GM12878 (cell line): ENCODE measurements around the gene CATSPER4. TPM values are rescaled to one million over a fixed set of nuclear protein-coding genes. Genes with fewer than 3 reads are reported as not detected.

ENCODE experiments used
- ATAC-seq: fragments of 200-7000 bp; cut with Tn5 transposase; 3 replicates; pipeline ENCODE4 v1.9.1; 2020; ENCODE audit warnings: mild to moderate bottlenecking, moderate library complexity
- BruUV-seq: library from RNA; stranded (reverse); fragments of 400-500 nt; replicated peaks from 2 replicates; lab custom pipeline; 2021; lab: Mats Ljungman, UMichigan
- CTCF ChIA-PET: fragments of 300-600 bp; sonication (Branson Sonifier 250); formaldehyde crosslinking; extraction: SDS; loops from one replicate; lab custom pipeline; 2021; ENCODE audit warnings: inconsistent platforms; lab: Yijun Ruan, JAX
- POLR2A ChIA-PET: fragments of 350-600 bp; formaldehyde crosslinking; extraction: SDS; loops from one replicate; lab custom pipeline; 2021; ENCODE audit warnings: inconsistent platforms; lab: Charles Lee
- RAD21 ChIA-PET: fragments of 300-600 bp; sonication (Branson Sonifier 250); formaldehyde crosslinking; loops from one replicate; lab custom pipeline; 2023; ENCODE audit warnings: antibody characterized with exemption; ENCODE audit not compliant: unreplicated experiment; lab: Charles Lee
- SMC1A ChIA-PET: fragments of 300-600 bp; sonication (Branson Sonifier 250); formaldehyde crosslinking; loops from one replicate; lab custom pipeline; 2023; ENCODE audit not compliant: unreplicated experiment, uncharacterized antibody; lab: Charles Lee
- DNase-seq: peaks from one replicate; pipeline ENCODE4 v3.0.0-alpha.2; 2011; ENCODE audit warnings: low read depth, low spot score
- FAIRE-seq: peaks from 3 replicates; lab custom pipeline; 2011; peaks lifted over from hg19 to GRCh38; lab: Jason Lieb, UNC
- H2AFZ ChIP-seq: 2 replicates; pipeline ENCODE4 v1.6.0; 2011; ENCODE audit warnings: low read depth, low read length, control low read depth; ENCODE audit not compliant: control insufficient read depth
- H3K27ac ChIP-seq: 2 replicates; pipeline ENCODE4 v1.5.1; 2011; ENCODE audit warnings: control low read depth; ENCODE audit not compliant: control insufficient read depth, insufficient read depth
- H3K27me3 ChIP-seq, 2 experiments: replicated peaks in 1 of 2; 2 replicates each; pipeline versions ENCODE4 v1.6.0 to v1.6.1; 2011; ENCODE audit warnings: low read length in 1 of 2; ENCODE audit not compliant: control insufficient read depth in 2 of 2, insufficient read depth in 2 of 2
- H3K36me3 ChIP-seq, 2 experiments: 2 replicates each; pipeline ENCODE4 v1.5.1; 2011; ENCODE audit warnings: low read length in 1 of 2; ENCODE audit not compliant: control insufficient read depth in 2 of 2, insufficient read depth in 2 of 2
- H3K4me1 ChIP-seq: 2 replicates; pipeline ENCODE4 v1.6.1; 2011; ENCODE audit warnings: mild to moderate bottlenecking, low read length, moderate library complexity, mixed read lengths; ENCODE audit not compliant: control insufficient read depth, insufficient read depth
- H3K4me2 ChIP-seq: 2 replicates; pipeline ENCODE4 v1.6.0; 2011; ENCODE audit warnings: control low read depth; ENCODE audit not compliant: control insufficient read depth, insufficient read depth
- H3K4me3 ChIP-seq: fragments of 200-600 bp; sonication (generic); 2 replicates; pipeline ENCODE4 v1.5.1; 2016
- H3K79me2 ChIP-seq: 2 replicates; pipeline ENCODE4 v1.6.0; 2011; ENCODE audit warnings: low read length; ENCODE audit not compliant: control insufficient read depth, insufficient read depth
- H3K9ac ChIP-seq: 2 replicates; pipeline ENCODE4 v1.8.0; 2011; ENCODE audit warnings: low read length, control low read depth, mixed read lengths; ENCODE audit not compliant: control insufficient read depth, insufficient read depth
- H3K9me3 ChIP-seq: replicated peaks from 3 replicates; pipeline ENCODE4 v1.5.1; 2011; ENCODE audit warnings: mild to moderate bottlenecking, low read length; ENCODE audit not compliant: control insufficient read depth, insufficient read depth
- H4K20me1 ChIP-seq: 2 replicates; pipeline ENCODE4 v1.6.0; 2011; ENCODE audit not compliant: control insufficient read depth, insufficient read depth
- ATF7 ChIP-seq: fragments of 450-650 bp; IDR thresholded peaks from 2 replicates; pipeline ENCODE4 v1.6.1; 2016; ENCODE audit warnings: low read depth, mild to moderate bottlenecking
- CREB1 ChIP-seq: IDR thresholded peaks from 2 replicates; pipeline ENCODE4 v1.6.1; 2012; ENCODE audit warnings: low read depth, mild to moderate bottlenecking, inconsistent platforms
- IRF4 ChIP-seq: IDR thresholded peaks from 2 replicates; pipeline ENCODE4 v1.6.1; 2011; ENCODE audit warnings: low read depth, low read length
- KAT2A ChIP-seq: conservative IDR thresholded peaks from 2 replicates; pipeline ENCODE4 v1.6.1; 2011; ENCODE audit warnings: low read depth, low read length; ENCODE audit not compliant: control insufficient read depth
- MTA3 ChIP-seq: IDR thresholded peaks from 2 replicates; pipeline ENCODE4 v1.6.1; 2012; ENCODE audit warnings: low read length, inconsistent platforms, borderline replicate concordance
- MXI1 ChIP-seq: fragments of 150-350 bp; IDR thresholded peaks from 2 replicates; pipeline ENCODE4 v1.6.1; 2011; ENCODE audit warnings: low read depth, mild to moderate bottlenecking, inconsistent platforms, low read length, improper control_type of control experiment
- SKIL ChIP-seq: fragments of 450-650 bp; IDR thresholded peaks from 2 replicates; pipeline ENCODE4 v1.6.1; 2017; ENCODE audit warnings: mild to moderate bottlenecking, low read depth, inconsistent platforms; ENCODE audit not compliant: poor library complexity, severe bottlenecking
- WGBS: methylation state at CpG from one replicate; pipeline ENCODE4 v1.1.6; 2016; ENCODE audit warnings: low lambda C conversion rate; ENCODE audit not compliant: insufficient replicate concordance, insufficient coverage; ENCODE audit errors: missing lambda C conversion rate; 5-methylcytosine and 5-hydroxymethylcytosine counted together
- in situ Hi-C: fragments of 300-500 bp; cut with MboI; formaldehyde crosslinking; loops from 9 replicates; pipeline ENCODE4 v1.14.3; 2018; ENCODE audit warnings: mixed read lengths
- intact Hi-C: fragments of 100-400 bp; cut with micrococcal nuclease; formaldehyde crosslinking; loops from one replicate; pipeline ENCODE4 v1.14.2; 2022; ENCODE audit not compliant: unreplicated experiment
- polyA plus RNA-seq, 11 experiments: library from polyadenylated mRNA; depleted of rRNA in 4 of 11; unstranded in 6 of 11; stranded (reverse) in 5 of 11; fragments of >200 nt; fragmentation: Nextera tagmentation in 4 of 11; fragmentation: Illumina TruSeq in 1 of 11; extraction: Ambion mirVana in 4 of 11; extraction: Trizol in 1 of 11; gene quantifications; 1 replicate in 1 of 11; 2 replicates in 10 of 11; pipeline versions ENCODE4 v1.2.1 to v1.2.3, GENCODE V29; 2011 to 2016; ENCODE audit warnings: inconsistent platforms in 2 of 11, missing spikeins in 2 of 11, low read depth in 1 of 11
- total RNA-seq, 4 experiments: library from RNA; depleted of rRNA in 3 of 4; stranded (reverse); fragments of >200 nt in 3 of 4; fragmentation: Illumina TruSeq in 1 of 4; extraction: Trizol in 1 of 4; gene quantifications; 2 replicates each; pipeline versions ENCODE4 v1.2.1 to v1.2.3, GENCODE V29; 2013 to 2021

CATSPER4 gene
- total and polyA plus RNA-seq, 10 of the 15 experiments (the other 5 are each of a cell fraction or from before 2014, with no cell fraction given) = 0.13 TPM; not detected in 9

GRCh38 chr1:26200413-26200812, 10.0 kb downstream of the CATSPER4 start:
- Histone ChIP-seq H3K9me3 (no peaks in the 10 kb centered on the region), H3K27me3 (peaks cover 0 to 3% of the 10 kb centered on the region in 2 experiments; a peak in 2 of 4 replicates), H3K4me3 (no peak overlapping the region), H4K20me1 (no peaks in the 10 kb centered on the region), H3K4me1 (no peaks in the 10 kb centered on the region), H3K27ac (no peak overlapping the region), H3K9ac (no peak overlapping the region), H3K36me3 (no peaks in the 10 kb centered on the region), H2AFZ (no peak overlapping the region), H3K4me2 (no peak overlapping the region), H3K79me2 (no peaks in the 10 kb centered on the region)
- FAIRE-seq = no peak
- intact Hi-C loops = no loop called here
- BruUV-seq = no TSS peak
- no peak for DNase-seq
- ChIA-PET SMC1A (no interaction called here), POLR2A (no interaction called here), CTCF (no interaction called here), RAD21 (no interaction called here)
- no peak for TF ChIP-seq ATF7
- no peak for TF ChIP-seq MXI1
- TF ChIP-seq SKIL = no peak
- no peak for TF ChIP-seq IRF4
- no peak for TF ChIP-seq CREB1
- no peak for TF ChIP-seq KAT2A
- TF ChIP-seq MTA3 = no peak
- WGBS = 26% methylated on average over 5 of the region's 5 CpGs
- in situ Hi-C loops = no loop called here
- ATAC-seq = no peak
